HCT116 (cell line): ENCODE measurements around the gene UNKL. TPM values are rescaled to one million over a fixed set of nuclear protein-coding genes. Genes with fewer than 3 reads are reported as not detected.

Source experiments
- ATAC-seq: fragments of 200-7000 bp; cut with Tn5 transposase; 2 replicates; pipeline ENCODE4 v1.9.1; 2020; ENCODE audit warnings: mild to moderate bottlenecking, moderate library complexity
- BruUV-seq: library from RNA; stranded (reverse); fragments of 400-500 nt; replicated peaks from 2 replicates; lab custom pipeline; 2021; lab: Mats Ljungman, UMichigan
- CTCF ChIA-PET: fragments of 300-600 bp; sonication (Branson Sonifier 250); formaldehyde crosslinking; loops from one replicate; lab custom pipeline; 2021; ENCODE audit warnings: antibody characterized with exemption; lab: Charles Lee
- POLR2A ChIA-PET: fragments of 300-600, 350-600 bp; sonication (Branson Sonifier 250); formaldehyde crosslinking; loops from one replicate; lab custom pipeline; 2021; ENCODE audit warnings: antibody characterized with exemption; lab: Charles Lee
- RAD21 ChIA-PET, 2 experiments: fragments of 300-600 bp; sonication (Branson Sonifier 250); formaldehyde crosslinking; loops; one replicate each; lab custom pipeline; 2023; ENCODE audit warnings: low total read pairs in 2 of 2; ENCODE audit not compliant: uncharacterized antibody in 2 of 2, unreplicated experiment in 2 of 2, low non-redundant PET in 1 of 2; lab: Charles Lee
- DNase-seq: peaks from one replicate; pipeline ENCODE4 v3.0.0-alpha.2; 2010; ENCODE audit warnings: low read depth, low spot score
- H2AFZ ChIP-seq: fragments of 200-600 bp; shearing (Covaris generic), sonication (generic); 2 replicates; pipeline ENCODE4 v1.6.1; 2017; ENCODE audit warnings: low read depth, mixed run types, mixed read lengths, antibody characterized with exemption, low read length; ENCODE audit not compliant: poor library complexity, severe bottlenecking
- H3K27ac ChIP-seq: 2 replicates; pipeline ENCODE4 v1.5.1; 2012; ENCODE audit warnings: low read depth, low read length
- H3K27me3 ChIP-seq: fragments of 200-600 bp; sonication (generic); 2 replicates; pipeline ENCODE4 v1.6.1; 2016; ENCODE audit warnings: mixed run types, low read length, mixed read lengths; ENCODE audit not compliant: insufficient read depth
- H3K36me3 ChIP-seq, 2 experiments: fragments of 200-500 bp in 1 of 2; fragments of 200-600 bp in 1 of 2; sonication (Bioruptor generic) in 1 of 2; sonication (generic) in 1 of 2; 2 replicates each; pipeline versions ENCODE4 v1.5.1 to v1.6.1; 2014 to 2016; ENCODE audit warnings: low read length in 2 of 2, inconsistent platforms in 1 of 2, mixed read lengths in 1 of 2, mixed run types in 1 of 2; ENCODE audit not compliant: insufficient read depth in 2 of 2, control insufficient read depth in 1 of 2
- H3K4me1 ChIP-seq, 2 experiments: fragments of 200-600 bp in 1 of 2; sonication (generic) in 1 of 2; 2 replicates each; pipeline versions ENCODE4 v1.5.1 to v1.6.1; 2012 to 2017; ENCODE audit warnings: low read length in 2 of 2, inconsistent platforms in 1 of 2, mild to moderate bottlenecking in 1 of 2, mixed read lengths in 1 of 2, mixed run types in 1 of 2, moderate library complexity in 1 of 2; ENCODE audit not compliant: insufficient read depth in 2 of 2, control insufficient read depth in 1 of 2
- H3K4me2 ChIP-seq: fragments of 200-600 bp; sonication (generic); 2 replicates; pipeline ENCODE4 v1.6.1; 2017; ENCODE audit warnings: mixed run types, low read length, mixed read lengths
- H3K4me3 ChIP-seq, 2 experiments: fragments of 200-600 bp in 1 of 2; sonication (generic) in 1 of 2; replicated peaks in 1 of 2; 2 replicates each; pipeline ENCODE4 v1.5.1; 2011 to 2016; ENCODE audit warnings: low read length in 2 of 2, control low read depth in 1 of 2, low read depth in 1 of 2, mild to moderate bottlenecking in 1 of 2, mixed read lengths in 1 of 2, mixed run types in 1 of 2
- H3K79me2 ChIP-seq: fragments of 200-600 bp; sonication (generic); 2 replicates; pipeline ENCODE4 v1.6.1; 2017; ENCODE audit warnings: mild to moderate bottlenecking, mixed run types, low read length, moderate library complexity, mixed read lengths; ENCODE audit not compliant: insufficient read depth
- H3K9ac ChIP-seq: fragments of 200-600 bp; sonication (generic); 2 replicates; pipeline ENCODE4 v1.6.1; 2016; ENCODE audit warnings: low read length, mixed read lengths
- H3K9me2 ChIP-seq: fragments of 200-600 bp; sonication (generic), shearing (Covaris generic); 2 replicates; pipeline ENCODE4 v1.6.1; 2017; ENCODE audit warnings: mixed run types, mild to moderate bottlenecking, moderate library complexity; ENCODE audit not compliant: insufficient read depth
- H3K9me3 ChIP-seq, 2 experiments: fragments of 200-500 bp in 1 of 2; fragments of 200-600 bp in 1 of 2; sonication (Bioruptor generic) in 1 of 2; sonication (generic) in 1 of 2; 2 replicates each; pipeline ENCODE4 v1.6.1; 2014 to 2017; ENCODE audit warnings: low read length in 2 of 2, mixed read lengths in 2 of 2, inconsistent platforms in 1 of 2, low read depth in 1 of 2, mild to moderate bottlenecking in 1 of 2, mixed run types in 1 of 2, moderate library complexity in 1 of 2; ENCODE audit not compliant: control insufficient read depth in 1 of 2, insufficient read depth in 1 of 2
- H4K20me1 ChIP-seq: fragments of 200-600 bp; sonication (generic), shearing (Covaris generic); 2 replicates; pipeline ENCODE4 v1.6.1; 2017; ENCODE audit warnings: mixed run types, mild to moderate bottlenecking, moderate library complexity; ENCODE audit not compliant: insufficient read depth
- ATF3 ChIP-seq: IDR thresholded peaks from 2 replicates; pipeline ENCODE4 v1.6.1; 2012
- CBX3 ChIP-seq: IDR thresholded peaks from 2 replicates; pipeline ENCODE4 v1.6.1; 2012; ENCODE audit warnings: low read depth
- EGR1 ChIP-seq: IDR thresholded peaks from 2 replicates; pipeline ENCODE4 v1.6.1; 2012; ENCODE audit warnings: low read depth
- EZH2 ChIP-seq: fragments of 200-600 bp; sonication (generic); IDR thresholded peaks from 2 replicates; pipeline ENCODE4 v1.6.1; 2017; ENCODE audit warnings: antibody characterized with exemption, mixed run types
- FOSL1 ChIP-seq: IDR thresholded peaks from 2 replicates; pipeline ENCODE4 v1.6.1; 2012; ENCODE audit warnings: low read depth
- MAX ChIP-seq: IDR thresholded peaks from 2 replicates; pipeline ENCODE4 v1.6.1; 2012
- POLR2A ChIP-seq: IDR thresholded peaks from 2 replicates; pipeline ENCODE4 v1.7.0; 2011; ENCODE audit warnings: borderline replicate concordance; ENCODE audit not compliant: insufficient read depth, insufficient read length; ENCODE audit errors: extremely low read depth
- RAD21 ChIP-seq: IDR thresholded peaks from 2 replicates; pipeline ENCODE4 v1.6.1; 2012; ENCODE audit warnings: low read depth, mild to moderate bottlenecking
- SP1 ChIP-seq: IDR thresholded peaks from 2 replicates; pipeline ENCODE4 v1.6.1; 2012; ENCODE audit warnings: low read depth
- ZBTB33 ChIP-seq: IDR thresholded peaks from 2 replicates; pipeline ENCODE4 v1.6.1; 2011; ENCODE audit warnings: mild to moderate bottlenecking, low read length, moderate library complexity; ENCODE audit not compliant: insufficient replicate concordance; ENCODE audit errors: extremely low read depth
- ZFX ChIP-seq: fragments of 450-650 bp; IDR thresholded peaks from 2 replicates; pipeline ENCODE4 v1.6.1; 2017
- ZNF274 ChIP-seq: fragments of 200-500 bp; sonication (Bioruptor generic); IDR thresholded peaks from 2 replicates; pipeline ENCODE4 v1.6.1; 2014; ENCODE audit warnings: mild to moderate bottlenecking, low read depth, low read length, inconsistent platforms
- intact Hi-C: fragments of 100-400 bp; cut with micrococcal nuclease; formaldehyde crosslinking; loops from 2 replicates; pipeline ENCODE4 v1.10.0; 2022
- total RNA-seq: library from RNA; stranded (reverse); gene quantifications from one replicate; pipeline ENCODE4 v1.2.1, GENCODE V29; 2021; ENCODE audit not compliant: unreplicated experiment

UNKL gene
- total RNA-seq, 1 experiment from 2014 or later = 24.9 TPM

GRCh38 chr16:1389762-1390161, 24.7 kb downstream of the UNKL start:
- no peaks in the 10 kb centered on the region for H3K4me1 ChIP-seq
- DNase-seq (no peak), ATAC-seq (no peak)
- ChIA-PET RAD21 (no interaction called here), CTCF (no interaction called here), POLR2A (no interaction called here)
- H3K9me3 ChIP-seq = no peaks in the 10 kb centered on the region
- H2AFZ ChIP-seq = no peak overlapping the region
- no peaks in the 10 kb centered on the region for H4K20me1 ChIP-seq
- H3K27me3 ChIP-seq = no peaks in the 10 kb centered on the region
- no peaks in the 10 kb centered on the region; a peak in 1 of 4 replicates for H3K36me3 ChIP-seq
- BruUV-seq = no TSS peak
- no peaks in the 10 kb centered on the region for H3K79me2 ChIP-seq
- TF ChIP-seq ATF3 (no peak), ZNF274 (no peak), POLR2A (no peak), EGR1 (no peak), RAD21 (no peak), SP1 (no peak), CBX3 (no peak), ZBTB33 (no peak), FOSL1 (no peak), EZH2 (no peak), ZFX (no peak), MAX (no peak)
- H3K4me2 ChIP-seq = no peak overlapping the region
- no peak overlapping the region for H3K9ac ChIP-seq
- H3K4me3 ChIP-seq = no peak overlapping the region
- H3K9me2 ChIP-seq = no peaks in the 10 kb centered on the region
- intact Hi-C loops = no loop called here
- no peak overlapping the region for H3K27ac ChIP-seq
